ENCODE results near the gene COPS4.
A peak's percentile ranks its signal among the peaks of the same experiment; 100 is the strongest.
"Not testable (repeated sequence)": the region's sequence is repeated elsewhere in the genome, so short reads cannot be mapped to it uniquely, and the experiment has no call there.

COPS4 gene

DNA sequence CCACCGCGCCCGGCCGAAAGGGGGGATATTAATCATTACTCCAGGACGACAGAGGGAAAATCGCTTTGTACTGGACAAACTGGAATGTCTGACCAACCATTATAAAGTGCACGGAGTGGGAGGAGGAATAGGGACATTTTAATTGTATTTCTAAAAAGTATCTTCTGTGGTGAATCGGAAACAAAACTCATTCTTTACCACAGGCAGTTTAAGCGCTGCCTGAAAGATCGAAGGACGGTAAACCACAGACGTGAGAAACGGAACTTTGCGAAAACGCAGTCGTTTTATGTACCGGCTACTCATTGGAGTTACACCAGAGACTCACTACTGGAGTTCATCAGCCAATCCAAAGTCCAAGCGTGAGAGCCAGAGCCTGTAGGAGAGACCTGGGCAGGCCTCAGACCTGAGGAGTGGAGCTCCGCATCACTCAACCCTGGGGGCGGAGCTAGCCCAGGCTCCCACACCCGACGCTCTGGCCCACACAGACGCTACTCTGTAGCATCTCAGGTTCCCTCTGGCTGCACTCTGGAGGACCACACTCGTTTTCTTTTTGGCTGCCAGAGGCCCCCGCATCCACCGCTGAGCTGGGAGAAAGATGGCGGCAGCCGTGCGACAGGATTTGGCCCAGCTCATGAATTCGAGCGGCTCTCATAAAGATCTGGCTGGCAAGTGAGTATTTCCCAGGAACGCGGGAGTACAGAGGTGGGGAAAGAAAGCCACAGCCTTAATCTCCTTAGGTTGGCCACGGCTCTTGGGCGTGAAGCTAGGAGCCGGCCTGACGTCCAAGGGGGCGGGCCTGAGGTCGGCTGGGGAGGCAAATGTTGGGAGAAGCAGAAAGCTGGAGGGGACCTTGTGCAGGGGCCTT lies at the start of gene COPS4:
TSS of gene COPS4 (plus strand) at position 554 of the 865 bp plus-strand sequence. CDS start at position 596, 42 bp downstream.
- DNase-seq (ENCODE audit: low read depth), result peak; percentile 80

DNA sequence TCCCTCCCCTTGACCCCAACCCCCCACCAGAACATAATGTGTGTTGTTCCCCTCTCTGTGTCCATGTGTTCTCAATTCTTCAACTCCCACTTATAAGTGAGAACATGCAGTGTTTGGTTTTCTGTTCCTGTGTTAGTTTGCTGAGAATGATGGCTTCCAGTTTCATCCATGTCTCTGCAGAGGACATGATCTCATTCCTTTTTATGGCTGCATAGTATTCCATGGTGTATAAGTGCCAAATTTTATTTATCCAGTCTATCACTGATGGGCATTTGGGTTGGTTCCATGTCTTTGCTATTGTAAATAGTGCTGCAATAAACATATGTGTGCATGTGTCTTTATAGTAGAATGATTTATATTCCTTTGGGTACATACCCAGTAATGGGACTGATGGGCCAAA lies 47.5 kb upstream of the COPS4 start:
- DNase-seq (ENCODE audit: low read depth), result not testable (repeated sequence)

DNA sequence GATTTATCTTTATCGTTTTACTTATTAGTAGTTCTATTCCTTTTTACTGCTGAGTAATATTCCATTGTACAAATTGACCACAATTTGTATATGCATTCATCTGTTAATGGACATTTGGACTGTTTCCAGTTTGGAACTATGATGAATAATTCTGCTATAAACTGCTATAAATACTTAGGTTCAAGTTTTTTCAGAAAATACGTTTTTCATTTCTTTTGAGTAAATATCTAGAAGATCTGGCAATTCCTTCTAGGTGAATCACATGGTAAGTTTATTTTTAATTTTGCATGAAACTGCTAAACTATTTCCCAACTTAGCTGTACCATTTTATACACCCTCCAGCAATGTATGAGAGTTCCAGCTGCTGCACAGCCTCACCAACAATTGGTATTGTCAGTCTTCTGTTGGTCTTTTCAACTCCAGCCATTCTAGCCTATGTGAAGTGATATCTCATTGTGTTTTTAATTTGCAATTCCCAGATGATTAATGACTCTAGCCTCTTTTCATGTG lies 46.6 kb upstream of the COPS4 start:
- DNase-seq (ENCODE audit: low read depth), result no peak

DNA sequence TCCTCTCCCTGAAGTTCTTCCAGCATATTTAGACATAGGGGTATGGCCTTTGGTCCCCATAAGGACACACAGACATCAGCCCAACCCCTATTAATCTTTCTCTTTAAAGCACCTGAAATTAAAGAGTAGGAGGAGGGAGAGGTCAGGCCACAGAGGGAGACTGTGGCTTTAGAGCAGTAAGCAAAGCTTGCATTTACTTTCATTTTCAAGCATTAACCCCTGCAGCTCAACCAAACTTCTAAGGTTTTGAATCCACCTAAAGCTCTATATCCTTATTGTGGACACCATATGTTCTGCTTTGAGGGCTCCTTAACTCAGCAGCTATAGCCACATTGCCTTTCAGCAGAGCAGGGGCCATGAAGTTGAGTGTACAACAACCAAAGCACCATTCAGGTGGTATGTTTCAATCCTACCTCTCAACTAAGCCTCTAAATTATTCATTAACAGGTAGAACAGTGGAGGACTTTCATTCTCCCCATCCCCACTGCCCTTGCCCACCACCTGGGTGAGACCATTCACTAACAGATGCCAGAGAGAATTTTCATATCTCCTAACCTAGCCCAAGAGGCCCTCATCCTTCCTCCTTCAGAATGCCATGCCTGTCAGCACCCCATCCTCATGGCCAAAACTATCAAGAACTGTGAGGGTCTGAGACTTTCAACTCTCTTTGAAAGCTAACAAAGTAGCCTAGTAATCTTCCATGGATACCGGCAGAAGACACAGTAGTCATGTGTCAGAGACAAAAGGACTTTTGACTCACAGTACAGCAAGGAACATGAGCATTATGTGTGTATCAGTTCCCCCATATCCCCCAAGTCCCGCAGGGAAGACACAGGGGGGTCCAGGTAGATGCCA lies 45.2 kb upstream of the COPS4 start:
- DNase-seq (ENCODE audit: low read depth), result no peak

DNA sequence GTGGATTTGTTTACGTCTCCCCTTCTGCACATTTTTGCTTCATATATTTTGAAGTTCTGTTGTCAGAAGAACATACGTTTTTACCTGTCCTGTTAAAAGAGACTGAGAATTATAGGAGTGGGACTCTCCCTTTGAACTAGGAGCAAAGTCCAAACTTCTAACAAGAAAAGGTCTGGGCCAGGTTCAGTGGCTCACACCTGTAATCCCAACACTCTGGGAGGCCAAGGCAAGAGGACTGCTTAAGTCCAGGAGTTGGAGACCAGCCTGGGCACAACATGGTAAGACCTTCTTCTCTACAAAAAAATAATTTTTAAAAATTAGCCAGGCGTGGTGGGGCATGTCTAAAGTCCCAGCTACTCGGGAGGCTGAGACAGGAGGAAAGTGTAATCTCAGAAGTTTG lies 40.1 kb upstream of the COPS4 start:
- no peak for DNase-seq (ENCODE audit: low read depth)

DNA sequence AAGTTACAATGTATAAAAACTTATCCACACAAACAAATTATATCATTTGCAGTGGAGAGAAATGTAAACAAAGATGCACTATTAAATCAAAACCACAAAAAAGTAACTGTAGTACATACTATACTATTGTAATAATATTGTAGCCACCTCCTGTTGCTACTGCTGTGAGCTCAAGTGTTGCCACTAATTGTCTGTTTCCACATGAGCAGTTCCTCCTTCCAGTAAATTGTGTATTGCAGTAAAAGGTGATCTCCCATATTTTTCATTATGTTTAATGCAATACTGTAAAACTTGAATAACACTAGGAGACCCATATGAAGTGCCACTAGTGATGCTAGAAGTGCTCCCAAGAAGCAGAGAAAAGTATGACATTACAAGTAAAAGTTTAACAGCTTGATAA lies 36.1 kb upstream of the COPS4 start:
- no peak for DNase-seq (ENCODE audit: low read depth)

DNA sequence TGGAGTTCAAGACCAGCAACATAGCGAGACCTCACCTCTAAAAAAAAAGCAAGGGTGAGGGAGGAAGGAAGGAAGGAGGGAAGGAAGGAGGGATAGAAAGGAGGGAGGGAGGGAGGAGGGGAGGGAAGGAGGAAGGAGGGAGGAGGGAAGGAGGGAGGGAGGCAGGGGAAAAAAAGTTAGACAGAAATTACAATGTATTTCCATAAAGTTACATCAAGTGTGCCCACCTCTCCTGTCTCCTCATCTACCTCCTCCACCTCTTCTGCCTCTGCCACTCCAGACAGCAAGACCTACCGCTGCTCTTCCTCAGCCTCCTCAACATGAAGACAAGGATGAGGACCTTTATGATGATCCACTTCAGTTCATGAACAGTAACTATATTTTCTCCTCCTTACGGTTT lies 32.7 kb upstream of the COPS4 start:
- no peak for DNase-seq (ENCODE audit: low read depth)

DNA sequence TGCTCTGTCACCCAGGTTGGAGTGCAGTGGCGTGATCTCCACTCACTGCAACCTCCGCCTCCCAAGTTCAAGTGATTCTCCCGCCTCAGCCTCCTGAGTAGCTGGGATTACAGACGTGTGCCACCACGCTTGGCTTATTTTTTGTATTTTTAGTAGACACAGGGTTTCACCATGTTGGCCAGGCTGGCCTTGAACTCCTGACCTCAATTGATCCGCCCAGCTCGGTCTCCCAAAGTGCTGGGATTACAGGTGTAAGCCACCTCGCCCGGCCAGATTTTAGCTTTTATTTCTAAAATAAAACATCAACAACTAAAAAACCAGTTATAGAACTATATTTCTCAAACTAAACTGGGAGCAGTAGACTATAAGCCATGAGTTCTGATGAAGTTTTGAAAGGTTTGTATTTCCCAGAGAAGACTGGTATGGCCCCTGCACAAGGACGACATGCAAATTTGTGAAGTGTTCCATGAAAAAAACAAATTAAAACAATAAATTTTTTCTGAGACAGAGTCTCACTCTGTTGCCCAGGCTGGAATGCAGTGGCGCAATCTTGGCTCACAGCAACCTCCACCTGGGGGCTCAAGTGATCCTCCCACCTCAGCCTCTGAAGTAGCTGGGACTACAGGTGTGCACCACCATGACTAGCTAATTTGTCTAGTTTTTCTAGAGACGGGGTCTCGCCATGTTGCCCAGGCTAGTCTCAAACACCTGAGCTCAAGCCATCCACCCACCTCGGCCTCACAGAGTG lies 31.8 kb upstream of the COPS4 start:
- DNase-seq (ENCODE audit: low read depth), result not testable (repeated sequence)

DNA sequence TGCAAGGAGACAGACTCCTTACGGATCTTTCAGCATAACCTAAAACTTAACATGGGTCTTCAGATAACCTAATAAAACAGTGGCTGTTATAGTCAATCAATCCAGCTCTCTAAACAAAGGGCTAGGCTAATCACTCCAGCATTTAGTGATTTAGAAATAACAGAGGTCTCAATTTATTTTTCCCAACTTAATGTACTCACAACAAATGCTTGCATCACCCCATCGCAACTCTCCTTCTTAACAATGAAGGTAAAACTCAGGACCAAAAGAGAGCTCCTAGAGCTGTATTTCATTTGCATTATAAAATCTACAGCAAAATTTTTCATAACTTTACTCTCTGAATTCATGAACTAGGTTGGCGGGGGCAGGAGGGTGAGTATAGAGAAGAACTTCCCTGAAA lies 25.5 kb upstream of the COPS4 start:
- DNase-seq (ENCODE audit: low read depth), result no peak

DNA sequence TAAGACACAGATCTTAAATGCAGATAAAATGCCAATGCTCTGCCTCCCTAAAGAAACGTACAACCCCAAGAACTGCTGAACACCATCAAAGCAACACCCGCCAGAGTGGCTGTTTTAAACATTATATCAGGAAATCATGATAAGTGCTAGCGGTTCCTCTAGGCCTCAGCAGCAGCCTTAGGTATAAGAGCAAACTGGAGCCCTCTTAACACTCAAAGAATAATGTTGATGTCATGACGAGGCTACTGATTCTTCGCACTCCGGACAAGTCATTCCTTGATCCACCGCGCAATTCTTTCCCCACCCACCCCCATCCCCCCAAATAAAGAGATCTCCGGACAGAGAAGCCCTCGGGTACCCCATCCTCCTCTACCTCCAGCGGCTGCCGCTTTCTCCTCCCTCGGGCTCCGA lies 24.9 kb upstream of the COPS4 start:
- DNase-seq (ENCODE audit: low read depth), result no peak

DNA sequence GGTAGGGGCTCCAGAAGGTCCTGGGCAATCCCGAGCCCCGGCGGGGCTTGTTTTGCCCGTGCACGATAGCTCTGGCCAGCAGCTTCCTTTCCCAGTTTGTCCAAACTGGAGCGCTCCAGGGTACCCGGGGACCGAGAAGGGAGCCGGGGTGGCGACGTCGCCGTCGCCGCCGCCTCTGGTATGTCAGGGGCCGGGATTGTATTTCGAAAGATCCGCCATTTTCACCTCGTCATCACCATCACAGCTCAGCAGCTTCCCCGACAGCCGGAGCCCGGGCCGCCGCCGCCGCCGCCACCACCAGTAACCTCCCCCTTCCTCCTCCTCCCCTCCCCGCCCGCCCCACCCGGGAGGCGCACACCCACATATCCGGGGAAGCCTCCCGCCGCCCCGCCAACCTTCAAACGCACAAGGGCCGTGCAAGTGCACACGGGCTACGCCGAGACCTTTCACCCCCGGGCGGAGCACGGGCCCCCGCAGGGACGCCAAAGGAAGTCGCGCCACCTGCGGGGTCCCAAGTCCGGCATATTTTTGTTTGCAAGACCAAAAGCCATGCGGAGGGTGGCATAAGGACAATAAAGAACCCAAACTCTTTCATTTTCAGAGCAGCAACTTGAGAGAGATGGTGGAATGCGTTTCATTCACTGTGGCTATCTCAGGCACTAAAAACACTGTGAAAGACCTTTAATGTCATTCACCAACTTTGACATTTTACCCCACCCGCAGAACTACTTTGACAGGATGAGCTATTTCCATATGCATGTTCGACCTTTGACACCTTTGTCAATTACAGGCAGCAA lies 24.3 kb upstream of the COPS4 start, which contains the start of gene LIN54:
TSS of gene LIN54 (minus strand) at position 302 of the 797 bp plus-strand sequence. CDS start 25,979 bp downstream, outside the sequence.
- peak; percentile 58 for DNase-seq (ENCODE audit: low read depth)

DNA sequence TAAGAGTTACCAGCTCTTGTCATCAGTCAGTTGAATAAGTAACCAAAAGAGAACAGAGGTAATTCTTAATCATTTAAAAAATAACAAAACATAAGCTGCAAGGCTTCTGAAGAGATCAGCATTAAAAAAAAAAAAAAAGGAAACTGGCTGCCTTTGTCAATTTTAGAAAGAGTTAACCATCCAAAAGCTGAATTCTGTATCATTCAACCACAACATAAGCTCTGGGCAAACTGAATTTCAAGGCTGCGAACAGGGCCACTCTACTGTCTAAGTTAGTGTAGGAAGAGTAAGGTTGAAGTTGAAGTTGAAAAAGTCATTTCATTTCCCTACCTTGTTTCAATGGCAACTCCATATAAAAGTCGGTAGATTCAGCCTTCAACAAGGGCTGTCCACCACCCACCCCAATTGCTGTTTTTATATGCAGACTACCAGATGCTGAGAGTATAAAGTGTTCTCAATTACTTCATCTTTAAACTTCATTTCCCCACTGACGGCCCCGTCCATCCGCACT lies 23.2 kb upstream of the COPS4 start:
- no peak for DNase-seq (ENCODE audit: low read depth)

DNA sequence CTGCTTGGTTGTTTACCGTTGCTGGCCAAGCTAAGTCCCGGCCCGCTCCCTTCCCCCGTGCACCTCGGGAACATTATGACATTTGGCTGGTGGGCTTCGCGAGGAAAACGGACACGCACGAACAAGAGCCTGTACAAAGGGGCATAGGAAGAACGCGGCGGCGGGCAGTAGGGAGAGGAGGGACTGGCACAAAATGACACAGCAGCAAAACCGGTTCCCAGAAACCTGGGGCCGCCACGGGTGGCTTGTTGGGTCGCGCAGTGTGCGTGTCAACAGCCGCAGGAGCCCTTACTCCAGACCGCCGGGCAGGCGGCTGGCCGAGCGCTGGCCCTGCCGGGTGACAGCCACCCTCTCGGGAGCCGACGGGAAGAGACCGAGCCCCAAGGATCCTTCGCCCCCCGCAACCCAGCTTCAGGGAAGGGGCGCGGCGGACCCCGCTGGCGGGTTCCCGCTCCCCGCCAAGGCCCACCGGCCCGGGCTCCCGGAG lies 22.7 kb upstream of the COPS4 start:
- no peak for DNase-seq (ENCODE audit: low read depth)

DNA sequence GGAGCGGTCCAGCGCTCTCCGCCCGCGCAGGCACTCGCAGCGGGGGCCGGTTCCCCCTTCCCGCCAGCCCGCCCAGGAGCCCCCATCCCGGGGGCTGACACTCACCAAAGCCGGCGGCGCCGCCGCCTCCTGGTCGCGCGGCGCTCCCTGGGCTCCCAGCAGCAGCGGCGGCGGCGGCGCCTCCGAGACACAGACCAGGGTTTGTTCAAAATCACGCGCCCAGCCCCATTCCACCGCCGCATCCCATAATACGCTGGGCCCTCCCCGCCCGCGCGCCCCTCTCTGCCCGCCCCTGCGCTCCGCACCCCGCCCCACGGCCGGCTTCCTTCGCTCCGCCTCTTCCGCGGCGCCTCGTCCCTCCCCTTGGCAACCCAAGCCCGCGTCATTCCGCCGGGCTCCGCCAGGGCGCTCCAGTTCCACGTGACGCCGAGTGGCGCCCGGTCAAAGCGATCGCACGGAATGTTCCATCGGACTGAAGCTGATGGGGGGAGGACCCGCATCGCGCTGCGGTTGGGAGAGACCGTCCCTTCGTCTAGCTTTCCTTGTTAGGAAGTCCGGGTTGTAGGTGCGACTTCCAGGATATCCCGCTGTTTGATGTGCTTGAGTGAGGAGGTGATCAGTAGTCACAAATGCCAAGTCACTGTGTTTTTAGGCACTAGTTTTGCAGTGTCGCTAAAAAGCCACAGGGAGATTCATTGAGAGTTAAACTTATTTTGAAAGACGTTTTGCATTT lies 22.1 kb upstream of the COPS4 start:
- DNase-seq (ENCODE audit: low read depth), result peak; percentile 88

DNA sequence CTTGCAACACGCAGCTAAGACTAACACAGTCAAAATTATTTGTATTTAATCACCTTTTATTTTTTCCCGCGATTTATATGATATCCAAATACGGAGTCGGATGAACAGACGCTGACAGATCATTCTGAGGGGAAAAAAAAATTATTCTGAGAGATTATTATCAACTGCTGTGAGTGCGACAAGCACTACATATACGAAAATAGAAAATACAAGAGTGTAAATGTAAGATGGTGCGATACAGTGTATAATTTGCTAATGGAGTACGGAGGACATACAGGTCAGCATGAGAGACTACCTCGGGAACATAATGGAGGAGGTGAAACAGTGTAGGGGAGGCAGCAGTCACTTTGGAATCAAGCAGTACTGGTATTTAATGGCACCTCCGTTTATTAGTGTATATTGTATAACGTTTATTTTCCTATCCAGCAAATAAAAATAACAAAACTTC lies 21.5 kb upstream of the COPS4 start:
- DNase-seq (ENCODE audit: low read depth), result no peak

DNA sequence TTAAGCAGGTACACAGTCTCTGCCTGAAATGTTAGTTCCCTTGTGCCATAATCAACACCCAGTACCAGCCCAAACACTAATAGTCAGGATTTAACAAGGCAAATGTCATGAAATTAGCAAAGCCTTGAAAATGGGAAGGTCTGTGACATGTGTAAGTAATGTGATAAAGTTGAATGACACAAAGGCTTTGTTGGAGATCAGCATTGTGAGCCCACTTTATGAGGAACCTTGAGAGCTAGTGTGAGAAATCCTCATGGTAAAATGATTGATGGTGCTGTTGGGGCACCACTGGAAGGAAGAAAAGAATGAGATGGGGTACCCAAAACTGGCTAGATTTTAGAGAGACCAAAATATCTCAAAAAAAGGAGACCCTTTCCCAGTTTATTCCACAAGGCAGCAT lies 21.1 kb upstream of the COPS4 start:
- no peak for DNase-seq (ENCODE audit: low read depth)

DNA sequence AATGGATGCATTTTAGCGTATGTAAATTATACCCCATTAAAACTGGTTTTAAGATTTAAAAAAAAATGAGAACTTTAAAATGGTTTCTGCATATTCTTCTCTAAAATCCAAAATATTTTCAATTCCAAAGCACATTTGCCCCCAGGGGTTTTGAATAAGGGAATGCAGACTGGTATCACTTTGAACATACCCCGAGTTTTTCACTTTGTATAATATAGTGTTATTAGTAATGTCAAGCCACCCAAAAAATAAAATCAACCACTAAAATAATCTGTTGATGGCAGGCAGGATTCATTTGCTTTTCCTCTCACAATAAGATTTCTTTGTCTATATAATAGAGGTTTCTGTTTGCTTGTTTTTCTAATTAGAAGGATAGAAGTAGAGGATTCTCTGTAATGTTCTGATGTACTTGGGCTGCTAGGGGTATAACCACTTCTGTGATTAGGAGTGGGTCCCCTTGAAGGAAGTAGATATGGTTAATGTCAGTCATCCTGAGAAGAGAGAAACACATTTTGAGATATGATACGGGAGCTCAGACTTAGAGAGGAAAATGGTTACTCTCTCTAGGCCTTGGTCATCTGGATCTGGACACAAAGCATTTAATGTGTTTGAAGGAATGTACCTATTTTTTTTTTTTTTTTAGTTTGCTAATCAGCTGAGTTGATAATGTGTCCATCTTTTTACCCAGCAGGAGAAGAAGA lies 15.0 kb upstream of the COPS4 start:
- DNase-seq (ENCODE audit: low read depth), result no peak

DNA sequence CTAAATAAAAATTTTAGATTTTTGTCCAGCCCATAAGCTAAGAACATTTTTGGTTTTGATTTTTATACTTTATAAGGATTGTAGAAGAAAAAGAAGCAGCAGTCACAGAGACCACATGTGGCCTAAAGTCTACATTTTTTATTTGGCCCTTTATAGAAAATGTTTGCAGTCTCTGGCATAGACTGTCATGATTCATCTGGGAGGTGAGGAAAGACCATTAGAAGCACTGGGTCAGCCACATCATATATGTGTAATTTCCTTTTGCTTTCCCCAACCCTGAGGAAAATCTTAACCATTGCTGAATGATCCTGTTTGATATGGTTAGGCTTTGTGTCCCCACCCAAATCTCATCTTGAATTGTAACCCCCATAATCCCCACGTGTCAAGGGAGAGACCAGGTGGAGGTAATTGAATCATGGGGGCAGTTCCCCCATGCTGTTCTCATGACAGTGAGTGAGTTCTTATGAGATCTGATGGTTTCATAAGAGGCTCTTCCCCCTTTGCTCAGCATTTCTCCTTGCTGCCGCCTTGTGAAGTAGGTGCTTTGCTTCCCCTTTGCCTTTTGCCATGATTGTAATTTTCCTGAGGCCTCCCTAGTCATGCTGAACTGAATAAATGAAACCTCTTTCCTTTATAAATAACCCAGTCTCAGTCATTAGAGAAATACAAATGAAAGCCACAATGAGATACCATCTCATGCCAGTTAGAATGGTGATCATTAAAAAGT lies 12.1 kb upstream of the COPS4 start:
- no peak for DNase-seq (ENCODE audit: low read depth)

DNA sequence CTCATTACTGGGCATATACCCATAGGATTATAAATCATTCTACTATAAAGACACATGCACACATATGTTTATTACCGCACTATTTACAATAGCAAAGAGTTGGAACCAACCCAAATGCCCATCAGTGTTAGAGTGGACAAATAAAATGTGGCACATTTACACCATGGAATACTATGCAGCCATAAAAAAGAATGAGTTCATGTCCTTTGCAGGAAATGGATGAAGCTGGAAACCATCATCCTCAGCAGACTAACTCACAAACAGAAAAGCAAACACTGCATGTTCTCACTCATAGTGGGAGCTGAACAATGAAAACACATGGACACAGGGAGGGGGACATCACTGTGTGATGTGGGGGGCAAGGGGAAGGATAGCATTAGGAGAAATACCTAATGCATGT lies 11.4 kb upstream of the COPS4 start:
- not testable (repeated sequence) for DNase-seq (ENCODE audit: low read depth)

Data from stimulated activated CD8-positive, alpha-beta memory T cell treated with anti-CD3 and anti-CD28 coated beads, Interleukin-7, amount 100 ng/mL, for 24 hours (primary cell).